CMK (cell line): ENCODE results near the gene FTSJ1.

ENCODE experiments used
- DNase-seq: peaks from one replicate; pipeline ENCODE4 v3.0.0-alpha.2; 2010; ENCODE audit warnings: low read depth

FTSJ1 gene

DNA sequence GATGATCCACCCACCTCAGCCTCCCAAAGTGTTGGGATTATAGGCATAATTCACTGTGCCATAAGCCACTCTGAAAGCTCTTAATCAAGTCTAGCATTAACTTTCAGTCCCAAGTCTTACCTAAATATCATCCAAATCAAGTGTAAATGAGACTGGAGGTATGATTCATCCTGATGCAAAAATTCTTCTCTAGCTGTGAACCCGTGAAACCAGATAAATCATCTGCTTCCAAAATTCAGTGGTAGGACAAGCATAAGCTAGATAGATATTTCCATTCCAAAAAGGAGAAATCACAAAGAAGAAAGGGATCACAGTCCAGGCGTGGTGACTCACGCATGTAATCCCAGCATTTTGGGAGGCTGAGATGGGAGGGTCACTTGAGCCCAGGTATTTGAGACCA, 54.7 kb downstream of the FTSJ1 start:
- no peak for DNase-seq

DNA sequence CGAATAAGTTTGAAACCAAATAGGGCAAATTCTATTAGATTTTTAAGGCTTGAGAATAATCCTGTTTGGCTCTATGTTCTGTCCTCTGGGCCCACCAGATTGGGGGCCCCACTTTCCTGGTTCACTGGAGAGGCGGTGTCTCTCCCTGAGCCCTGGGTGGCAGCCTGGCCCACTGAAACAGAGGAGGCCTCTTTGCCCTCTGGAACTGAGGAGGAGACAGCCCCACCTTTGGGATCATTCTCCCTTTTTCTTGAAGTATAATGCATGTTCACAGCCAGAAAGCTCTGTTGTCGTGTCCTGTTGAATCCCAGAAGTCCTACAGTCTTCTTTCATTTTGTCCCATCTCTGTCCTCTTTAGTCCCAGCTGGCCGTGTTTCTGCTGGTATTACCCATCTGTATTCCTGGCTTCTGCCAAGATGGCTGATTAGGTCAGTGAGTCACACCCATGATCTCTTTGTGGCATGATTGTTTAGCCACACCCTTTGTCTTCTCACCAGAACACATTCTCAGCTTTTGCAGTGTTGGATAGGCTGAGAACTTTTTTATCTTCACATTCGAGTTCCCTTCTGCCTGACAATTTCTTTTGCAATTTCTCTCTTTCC, 55.5 kb downstream of the FTSJ1 start:
- DNase-seq, result no peak

DNA sequence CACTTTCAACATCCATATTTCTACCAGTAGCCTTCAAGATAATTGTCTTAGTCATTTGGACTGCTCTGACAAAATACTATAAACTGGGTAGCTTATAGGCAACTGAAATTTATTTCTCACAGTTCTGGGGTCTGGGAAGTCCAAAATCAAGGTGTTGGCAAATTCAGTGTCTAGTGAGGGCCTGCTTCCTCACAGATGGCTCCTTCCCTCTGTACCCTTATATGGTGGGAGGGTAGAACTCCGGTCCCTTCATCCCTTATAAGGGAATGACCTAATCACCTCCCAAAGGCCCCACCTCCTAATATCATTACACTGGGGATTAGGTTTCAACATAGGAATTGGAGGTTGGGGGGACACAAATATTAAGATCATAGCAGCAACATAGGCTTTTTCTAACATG, 56.2 kb downstream of the FTSJ1 start:
- no peak for DNase-seq

DNA sequence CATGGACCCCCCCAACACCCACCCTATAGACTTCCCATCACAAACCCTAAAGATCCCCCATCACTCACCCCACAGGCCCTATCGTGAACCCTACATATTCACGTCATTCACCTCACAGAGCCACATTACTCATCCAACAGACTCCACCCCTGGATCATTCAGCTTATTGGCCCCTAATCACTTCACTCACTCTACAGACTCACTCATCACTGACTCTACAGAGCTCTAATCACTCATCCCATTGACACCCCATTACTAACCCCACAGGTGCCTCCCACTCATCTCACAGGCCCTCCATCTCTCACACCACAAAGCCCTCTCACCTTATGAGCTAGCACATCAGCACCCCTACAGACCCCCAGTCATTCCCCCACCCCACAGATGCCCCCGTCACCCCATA, 57.2 kb downstream of the FTSJ1 start:
- no peak for DNase-seq
